IMR-90 (cell line): ENCODE data around the gene SUDS3.

ENCODE experiments used
- BHLHE40 ChIP-seq: fragments of 150-350 bp; IDR thresholded peaks from 2 replicates; pipeline ENCODE4 v1.6.1; 2016; ENCODE audit warnings: mild to moderate bottlenecking, low read depth, low read length
- CEBPB ChIP-seq: IDR thresholded peaks from 2 replicates; pipeline ENCODE4 v1.6.1; 2012; ENCODE audit warnings: low read depth, low read length, improper control_type of control experiment
- CTCF ChIP-seq: conservative IDR thresholded peaks from 2 replicates; pipeline ENCODE4 v1.5.1; 2012; ENCODE audit warnings: mild to moderate bottlenecking, low read depth, low read length, improper control_type of control experiment
- FOS ChIP-seq: fragments of 150-350 bp; IDR thresholded peaks from 2 replicates; pipeline ENCODE4 v1.6.1; 2016; ENCODE audit warnings: low read depth, low read length
- MAFK ChIP-seq: IDR thresholded peaks from 2 replicates; pipeline ENCODE4 v1.6.1; 2012; ENCODE audit warnings: low read depth, low read length, improper control_type of control experiment
- MAZ ChIP-seq: IDR thresholded peaks from 2 replicates; pipeline ENCODE4 v1.6.1; 2012; ENCODE audit warnings: low read depth, mild to moderate bottlenecking, low read length, improper control_type of control experiment, moderate library complexity, borderline replicate concordance
- MXI1 ChIP-seq: IDR thresholded peaks from 2 replicates; pipeline ENCODE4 v1.6.1; 2012; ENCODE audit warnings: low read depth, mild to moderate bottlenecking, low read length, moderate library complexity, borderline replicate concordance
- POLR2A ChIP-seq: IDR thresholded peaks from 2 replicates; pipeline ENCODE4 v1.6.1; 2012; ENCODE audit warnings: mild to moderate bottlenecking, low read depth, low read length
- RAD21 ChIP-seq: IDR thresholded peaks from 2 replicates; pipeline ENCODE4 v1.6.1; 2012; ENCODE audit warnings: low read length, improper control_type of control experiment
- RCOR1 ChIP-seq: IDR thresholded peaks from 2 replicates; pipeline ENCODE4 v1.6.1; 2012; ENCODE audit warnings: mild to moderate bottlenecking, low read length, improper control_type of control experiment; ENCODE audit not compliant: insufficient replicate concordance
- SMC3 ChIP-seq: fragments of 150-350 bp; IDR thresholded peaks from 2 replicates; pipeline ENCODE4 v1.6.1; 2016; ENCODE audit warnings: low read depth, mild to moderate bottlenecking, antibody characterized with exemption, low read length, moderate library complexity
- USF2 ChIP-seq: fragments of 150-350 bp; IDR thresholded peaks from 2 replicates; pipeline ENCODE4 v1.6.1; 2017; ENCODE audit warnings: mild to moderate bottlenecking, antibody characterized with exemption, low read length, low read depth

- TF ChIP-seq POLR2A: no peak
- no peak for TF ChIP-seq CTCF
- no peak for TF ChIP-seq SMC3
- TF ChIP-seq CEBPB: no peak
- no peak for TF ChIP-seq MXI1
- no peak for TF ChIP-seq BHLHE40
- no peak for TF ChIP-seq FOS
- TF ChIP-seq RCOR1: no peak
- TF ChIP-seq USF2: no peak
- no peak for TF ChIP-seq RAD21
- TF ChIP-seq MAZ: no peak
- TF ChIP-seq MAFK: no peak
Measured at GRCh38 chr12:118432812-118433545, 56.6 kb downstream of the SUDS3 start.
